ENCODE data around the gene IGF2BP1.

DNA sequence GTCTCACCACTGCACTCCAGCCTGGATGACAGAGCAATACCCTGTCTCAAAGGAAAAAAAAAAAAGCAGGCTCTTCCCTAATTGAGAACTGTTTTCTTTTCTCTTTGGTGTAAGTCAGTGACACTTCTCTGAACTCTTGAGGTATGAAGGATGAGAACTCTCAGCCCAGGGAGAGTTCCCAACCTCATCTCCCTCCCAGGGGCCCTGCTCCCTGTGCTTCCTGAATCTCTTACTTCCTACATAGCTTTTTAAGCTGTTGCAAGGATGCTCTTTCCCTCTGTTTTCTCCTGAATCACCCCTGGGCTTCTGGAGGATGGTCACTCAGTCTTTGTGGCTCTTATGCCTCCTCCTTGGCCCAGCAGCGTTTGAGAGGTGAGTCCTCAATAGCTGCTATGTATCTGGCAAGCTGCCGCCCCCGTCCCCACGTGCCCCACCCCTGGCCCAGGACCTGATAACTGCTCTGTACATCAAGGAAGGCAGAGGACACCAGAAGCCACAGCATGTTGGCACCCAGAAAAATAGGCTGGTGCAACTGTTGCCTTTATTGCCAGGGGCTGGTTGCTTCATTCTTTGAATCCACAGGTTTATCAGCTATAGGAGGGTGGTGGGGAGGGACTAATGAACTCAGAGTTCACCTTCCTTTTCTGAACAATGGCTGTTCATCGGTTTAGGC is 24.0 kb downstream of the IGF2BP1 start:
- TF ChIP-seq, protein P1, sequence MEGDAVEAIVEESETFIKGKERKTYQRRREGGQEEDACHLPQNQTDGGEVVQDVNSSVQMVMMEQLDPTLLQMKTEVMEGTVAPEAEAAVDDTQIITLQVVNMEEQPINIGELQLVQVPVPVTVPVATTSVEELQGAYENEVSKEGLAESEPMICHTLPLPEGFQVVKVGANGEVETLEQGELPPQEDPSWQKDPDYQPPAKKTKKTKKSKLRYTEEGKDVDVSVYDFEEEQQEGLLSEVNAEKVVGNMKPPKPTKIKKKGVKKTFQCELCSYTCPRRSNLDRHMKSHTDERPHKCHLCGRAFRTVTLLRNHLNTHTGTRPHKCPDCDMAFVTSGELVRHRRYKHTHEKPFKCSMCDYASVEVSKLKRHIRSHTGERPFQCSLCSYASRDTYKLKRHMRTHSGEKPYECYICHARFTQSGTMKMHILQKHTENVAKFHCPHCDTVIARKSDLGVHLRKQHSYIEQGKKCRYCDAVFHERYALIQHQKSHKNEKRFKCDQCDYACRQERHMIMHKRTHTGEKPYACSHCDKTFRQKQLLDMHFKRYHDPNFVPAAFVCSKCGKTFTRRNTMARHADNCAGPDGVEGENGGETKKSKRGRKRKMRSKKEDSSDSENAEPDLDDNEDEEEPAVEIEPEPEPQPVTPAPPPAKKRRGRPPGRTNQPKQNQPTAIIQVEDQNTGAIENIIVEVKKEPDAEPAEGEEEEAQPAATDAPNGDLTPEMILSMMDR (conservative IDR thresholded peaks at IDR 0.05 in 1 of 2, IDR thresholded peaks at IDR 0.05 in 1 of 2; ENCODE audit: low read depth in 1 of 2, low read length in 2 of 2) = no peak
- TF ChIP-seq EZH2 (IDR thresholded peaks at IDR 0.05; ENCODE audit: low read length, missing control alignments) = no peak
